Endothelial cell of umbilical vein (primary cell): ENCODE data around the gene MPZL3. TPM values are rescaled to one million over a fixed set of nuclear protein-coding genes. Genes with fewer than 3 reads are reported as not detected.

ENCODE experiments used
- BruUV-seq: library from RNA; stranded (reverse); fragments of 400-500 nt; replicated peaks from 2 replicates; lab custom pipeline; 2021; lab: Mats Ljungman, UMichigan
- CTCF ChIA-PET: fragments of 300-600, 350-600 bp; sonication (Branson Sonifier 250); formaldehyde crosslinking; loops from one replicate; lab custom pipeline; 2021; ENCODE audit warnings: antibody characterized with exemption, inconsistent platforms; lab: Charles Lee
- POLR2A ChIA-PET: fragments of 300-600, 350-600 bp; sonication (Branson Sonifier 250); formaldehyde crosslinking; loops from one replicate; lab custom pipeline; 2021; ENCODE audit warnings: antibody characterized with exemption, inconsistent platforms; lab: Charles Lee
- DNase-seq: peaks from one replicate; pipeline ENCODE4 v3.0.0-alpha.2; 2011; ENCODE audit warnings: low read depth, low spot score
- FAIRE-seq: peaks from 2 replicates; lab custom pipeline; 2011; peaks lifted over from hg19 to GRCh38; lab: Jason Lieb, UNC
- H2AFZ ChIP-seq: 2 replicates; pipeline ENCODE4 v1.6.0; 2012; ENCODE audit warnings: low read depth, low read length, control low read depth, inconsistent platforms
- H3K27ac ChIP-seq: 2 replicates; pipeline ENCODE4 v1.5.1; 2011; ENCODE audit warnings: low read depth, mild to moderate bottlenecking, control low read depth, low read length, moderate library complexity; ENCODE audit not compliant: insufficient read depth
- H3K27me3 ChIP-seq, 2 experiments: 2 replicates each; pipeline versions ENCODE4 v1.6.0 to v1.6.1; 2011; ENCODE audit warnings: low read length in 2 of 2, mixed read lengths in 1 of 2; ENCODE audit not compliant: control insufficient read depth in 2 of 2, insufficient read depth in 2 of 2
- H3K36me3 ChIP-seq, 2 experiments: 2 replicates in 1 of 2; 3 replicates in 1 of 2; pipeline ENCODE4 v1.5.1; 2011; ENCODE audit warnings: low read length in 2 of 2, mild to moderate bottlenecking in 1 of 2, moderate library complexity in 1 of 2; ENCODE audit not compliant: control insufficient read depth in 2 of 2, insufficient read depth in 2 of 2; ENCODE audit errors: extremely low read depth in 1 of 2
- H3K4me1 ChIP-seq: 3 replicates; pipeline ENCODE4 v1.5.1; 2011; ENCODE audit warnings: mild to moderate bottlenecking, low read length; ENCODE audit not compliant: control insufficient read depth, insufficient read depth; ENCODE audit errors: extremely low read depth
- H3K4me2 ChIP-seq: 2 replicates; pipeline ENCODE4 v1.6.1; 2011; ENCODE audit warnings: low read length, control low read depth, mixed read lengths; ENCODE audit not compliant: insufficient read depth
- H3K4me3 ChIP-seq, 3 experiments: fragments of 200-600 bp in 1 of 3; sonication (generic), shearing (Covaris generic) in 1 of 3; replicated peaks in 1 of 3; 2 replicates each; pipeline ENCODE4 v1.5.1; 2011 to 2016; ENCODE audit warnings: control low read depth in 3 of 3, low read length in 3 of 3, mild to moderate bottlenecking in 2 of 3, inconsistent platforms in 1 of 3, low read depth in 1 of 3, moderate library complexity in 1 of 3; ENCODE audit not compliant: insufficient read depth in 1 of 3
- H3K79me2 ChIP-seq: 2 replicates; pipeline ENCODE4 v1.6.0; 2012; ENCODE audit warnings: low read length, inconsistent platforms; ENCODE audit not compliant: control insufficient read depth, insufficient read depth
- H3K9ac ChIP-seq: replicated peaks from 2 replicates; pipeline ENCODE3; 2011; ENCODE audit warnings: low read length, control low read depth; ENCODE audit not compliant: insufficient read depth; ENCODE audit errors: extremely low read depth
- H3K9me1 ChIP-seq: replicated peaks from 3 replicates; pipeline ENCODE4 v1.6.0; 2011; ENCODE audit warnings: mild to moderate bottlenecking, low read length; ENCODE audit not compliant: control insufficient read depth, insufficient read depth; ENCODE audit errors: extremely low read depth
- H3K9me3 ChIP-seq: replicated peaks from 2 replicates; pipeline ENCODE4 v1.5.1; 2012; ENCODE audit warnings: low read length, inconsistent platforms; ENCODE audit not compliant: control insufficient read depth, insufficient read depth
- H4K20me1 ChIP-seq: replicated peaks from 2 replicates; pipeline ENCODE3; 2011; ENCODE audit warnings: mild to moderate bottlenecking, low read length; ENCODE audit not compliant: control insufficient read depth, insufficient read depth; ENCODE audit errors: extremely low read depth
- CTCF ChIP-seq, 2 donors: IDR thresholded peaks; 1 replicate in 1 of 2; 2 replicates in 1 of 2; pipeline ENCODE4 v1.5.1; 2011; ENCODE audit warnings: low read length in 2 of 2, mild to moderate bottlenecking in 2 of 2, moderate library complexity in 2 of 2, control low read depth in 1 of 2, inconsistent platforms in 1 of 2, low read depth in 1 of 2; ENCODE audit not compliant: insufficient read depth in 1 of 2; ENCODE audit errors: extremely low read depth in 1 of 2
- EZH2 ChIP-seq: IDR thresholded peaks from 2 replicates; pipeline ENCODE4 v1.6.1; 2012; ENCODE audit warnings: borderline replicate concordance, low read depth, mild to moderate bottlenecking, moderate library complexity, low read length, inconsistent platforms; ENCODE audit not compliant: severe bottlenecking
- FOS ChIP-seq: IDR thresholded peaks from 2 replicates; pipeline ENCODE4 v1.6.1; 2011; ENCODE audit warnings: mild to moderate bottlenecking, low read length, moderate library complexity, borderline replicate concordance; ENCODE audit not compliant: insufficient read depth
- GATA2 ChIP-seq: IDR thresholded peaks from 2 replicates; pipeline ENCODE4 v1.7.0; 2011; ENCODE audit warnings: low read depth, mild to moderate bottlenecking, moderate library complexity, mixed read lengths, low read length; ENCODE audit not compliant: insufficient read length, insufficient read depth
- JUN ChIP-seq: IDR thresholded peaks from 2 replicates; pipeline ENCODE4 v1.6.1; 2011; ENCODE audit warnings: borderline replicate concordance, low read depth; ENCODE audit not compliant: insufficient read length, insufficient read depth
- MAX ChIP-seq: IDR thresholded peaks from 2 replicates; pipeline ENCODE4 v1.6.1; 2011; ENCODE audit not compliant: insufficient read depth, insufficient read length
- MYC ChIP-seq: IDR thresholded peaks from one replicate; pipeline ENCODE4 v1.6.1; 2011; ENCODE audit warnings: mild to moderate bottlenecking, low read depth, low read length
- POLR2A ChIP-seq: IDR thresholded peaks from 2 replicates; pipeline ENCODE4 v1.6.1; 2012; ENCODE audit warnings: low read depth, mild to moderate bottlenecking, control low read depth, low read length
- POLR2AphosphoS5 ChIP-seq: IDR thresholded peaks from 2 replicates; pipeline ENCODE4 v1.6.1; 2012; ENCODE audit warnings: low read depth, mild to moderate bottlenecking, control low read depth, low read length, moderate library complexity; ENCODE audit not compliant: insufficient read depth
- dilution Hi-C: fragments of 300-500 bp; cut with MboI; formaldehyde crosslinking; loops from one replicate; pipeline ENCODE4 v1.15.0; 2019; ENCODE audit warnings: low sequenced_read_pairs; ENCODE audit not compliant: extremely low pct_ligation_motif_present
- intact Hi-C: fragments of 100-400 bp; cut with micrococcal nuclease; formaldehyde crosslinking; loops from one replicate; pipeline ENCODE4 v1.10.0; 2022
- polyA plus RNA-seq, 4 experiments: library from polyadenylated mRNA; depleted of rRNA in 3 of 4; stranded (reverse) in 3 of 4; unstranded in 1 of 4; fragments of >200 nt; gene quantifications; 2 replicates each; pipeline versions ENCODE4 v1.2.1 to v1.2.3, GENCODE V29; 2011 to 2012; ENCODE audit warnings: missing spikeins in 1 of 4
- total RNA-seq: library from RNA; stranded (reverse); gene quantifications from 2 replicates; pipeline ENCODE4 v1.2.3, GENCODE V29; 2021

MPZL3 gene
- total and polyA plus RNA-seq, 2 donors (not counting 3 experiments of a cell fraction or from before 2014, with no cell fraction given) = 2.5 to 7.1 TPM

GRCh38 chr11:118281284-118281683, 29.1 kb upstream of the MPZL3 start:
- CTCF ChIA-PET = interaction anchor here (1.5 to 12.3 kb wide), 3 partner anchors 16 to 82 kb away, joined by 7 to 235 read pairs (median 8); partner anchors contain the start of gene MPZL2
- no peak overlapping the region for H2AFZ ChIP-seq

More at GRCh38 chr11:118281284-118281683, 29.1 kb upstream of the MPZL3 start:
- Histone ChIP-seq H3K9me1 (no peaks in the 10 kb centered on the region), H3K9ac (no peak overlapping the region), H3K9me3 (no peaks in the 10 kb centered on the region), H3K79me2 (no peaks in the 10 kb centered on the region), H3K4me1 (peaks cover 19% of the 10 kb centered on the region), H3K4me2 (no peak overlapping the region), H3K36me3 (no peaks in the 10 kb centered on the region), H3K27me3 (no peaks in the 10 kb centered on the region), H3K4me3 (no peak overlapping the region), H3K27ac (no peak overlapping the region), H4K20me1 (no peaks in the 10 kb centered on the region)
- DNase-seq (no peak), FAIRE-seq (no peak)
- no peak for TF ChIP-seq POLR2AphosphoS5
- TF ChIP-seq MYC = no peak
- no peak for TF ChIP-seq POLR2A
- no peak for TF ChIP-seq GATA2
- TF ChIP-seq FOS = no peak
- TF ChIP-seq EZH2 = no peak
- no peak for TF ChIP-seq CTCF (IDR thresholded peaks at IDR 0.05; ENCODE audit: extremely low read depth in 1 of 2, insufficient read depth in 1 of 2, low read depth in 1 of 2, low read length in 2 of 2)
- no peak for TF ChIP-seq JUN
- no peak for TF ChIP-seq MAX
- dilution Hi-C loops (no loop called here), intact Hi-C loops (no loop called here)
- no TSS peak for BruUV-seq
- POLR2A ChIA-PET = no interaction called here
